GM18858 (cell line): ENCODE results near the gene PDCD1.

Source experiments
- ATAC-seq: cut with Tn5 transposase; IDR thresholded peaks from one replicate; pipeline ENCODE4 v1.9.1; 2021; ENCODE audit not compliant: unreplicated experiment

The PDCD1 gene

GRCh38 chr2:241852981-241853631 lies 5.6 kb downstream of the PDCD1 start:
- no peak for ATAC-seq

GRCh38 chr2:241852116-241852980 lies 6.3 kb downstream of the PDCD1 start:
- ATAC-seq: no peak

GRCh38 chr2:241851325-241852115 lies 7.2 kb downstream of the PDCD1 start:
- no peak for ATAC-seq

- no peak for ATAC-seq
Measured at GRCh38 chr2:241850544-241851324, 8.0 kb downstream of the PDCD1 start.

- ATAC-seq: no peak
Measured at GRCh38 chr2:241849616-241850543, 8.8 kb downstream of the PDCD1 start.

GRCh38 chr2:241848761-241849615 lies 9.7 kb downstream of the PDCD1 start:
- no peak for ATAC-seq

- no peak for ATAC-seq
Measured at GRCh38 chr2:241846406-241846805, 12.3 kb downstream of the PDCD1 start.

GRCh38 chr2:241844831-241845578 lies 13.7 kb downstream of the PDCD1 start:
- no peak for ATAC-seq

- ATAC-seq: peak; percentile 45
Measured at GRCh38 chr2:241844066-241844728, 14.5 kb downstream of the PDCD1 start.

GRCh38 chr2:241843321-241844065 lies 15.2 kb downstream of the PDCD1 start:
- ATAC-seq: no peak

GRCh38 chr2:241842620-241843211 lies 16.0 kb downstream of the PDCD1 start:
- no peak for ATAC-seq

- no peak for ATAC-seq
Measured at GRCh38 chr2:241842067-241842415, 16.7 kb downstream of the PDCD1 start.

GRCh38 chr2:241841181-241842066 lies 17.3 kb downstream of the PDCD1 start:
- ATAC-seq: no peak

GRCh38 chr2:241837197-241837965 lies 21.3 kb downstream of the PDCD1 start:
- ATAC-seq: no peak

GRCh38 chr2:241836292-241836691 lies 22.4 kb downstream of the PDCD1 start:
- no peak for ATAC-seq
